Uterus (tissue), 2 donors: ENCODE measurements around the gene ZMPSTE24.

Experiments
- CTCF ChIP-seq, 4 experiments: fragments of 200-600 bp in 2 of 4; fragments of 450-650 bp in 2 of 4; sonication (generic) in 2 of 4; IDR thresholded peaks; one replicate each; pipeline ENCODE4 v1.5.1; 2016 to 2019; ENCODE audit warnings: antibody characterized with exemption in 4 of 4, mild to moderate bottlenecking in 2 of 4, moderate library complexity in 1 of 4
- POLR2A ChIP-seq, 2 donors: fragments of 450-650 bp; IDR thresholded peaks; one replicate each; pipeline ENCODE4 v1.6.1; 2016; ENCODE audit warnings: antibody characterized with exemption in 2 of 2, mild to moderate bottlenecking in 1 of 2, moderate library complexity in 1 of 2

- TF ChIP-seq POLR2A (IDR thresholded peaks at IDR 0.05) (no peak), CTCF (IDR thresholded peaks at IDR 0.05) (no peak)
Measured at GRCh38 chr1:40226192-40226591, 31.8 kb upstream of the ZMPSTE24 start.
